Epithelial cell of prostate (primary cell): ENCODE measurements around the gene NAP1L5.

ENCODE experiments used
- DNase-seq: peaks from one replicate; pipeline ENCODE4 v3.0.0-alpha.2; 2011; ENCODE audit warnings: low read depth, low spot score
- H3K27ac ChIP-seq: fragments of 450-650 bp; 2 replicates; pipeline ENCODE4 v1.5.1; 2017; ENCODE audit warnings: mild to moderate bottlenecking

The NAP1L5 gene

GRCh38 chr4:88697588-88698329 lies at the start of gene NAP1L5:
NAP1L5 (minus strand) TSS chr4:88697829; CDS start chr4:88697754, 75 bp downstream.
- H3K27ac ChIP-seq: no peak within 1 kb of the TSS
- DNase-seq: no peak

- no peak for DNase-seq
- no peak overlapping the region for H3K27ac ChIP-seq
Observed at GRCh38 chr4:88747351-88747750, 49.7 kb upstream of the NAP1L5 start.

- no peak overlapping the region for H3K27ac ChIP-seq
- DNase-seq: no peak
Observed at GRCh38 chr4:88746206-88746605, 48.6 kb upstream of the NAP1L5 start.

GRCh38 chr4:88745581-88746163 lies 48.0 kb upstream of the NAP1L5 start:
- H3K27ac ChIP-seq: no peak overlapping the region
- no peak for DNase-seq

- no peak overlapping the region for H3K27ac ChIP-seq
- DNase-seq: no peak
Observed at GRCh38 chr4:88745175-88745574, 47.5 kb upstream of the NAP1L5 start.

- no peak for DNase-seq
- H3K27ac ChIP-seq: no peak overlapping the region
Observed at GRCh38 chr4:88744609-88745008, 47.0 kb upstream of the NAP1L5 start.

GRCh38 chr4:88743696-88744095 lies 46.1 kb upstream of the NAP1L5 start:
- no peak for DNase-seq

GRCh38 chr4:88742561-88742960 lies 44.9 kb upstream of the NAP1L5 start:
- no peak for DNase-seq
- H3K27ac ChIP-seq: no peak overlapping the region

More at GRCh38 chr4:88743696-88744095, 46.1 kb upstream of the NAP1L5 start:
- H3K27ac ChIP-seq: no peak overlapping the region

- no peak overlapping the region for H3K27ac ChIP-seq
- DNase-seq: no peak
Observed at GRCh38 chr4:88738180-88738579, 40.6 kb upstream of the NAP1L5 start.

- no peak overlapping the region for H3K27ac ChIP-seq
- DNase-seq: no peak
Observed at GRCh38 chr4:88737307-88737941, 39.8 kb upstream of the NAP1L5 start.

GRCh38 chr4:88736264-88736663 lies 38.6 kb upstream of the NAP1L5 start:
- DNase-seq: no peak
- H3K27ac ChIP-seq: no peak overlapping the region

- no peak overlapping the region for H3K27ac ChIP-seq
- DNase-seq: no peak
Observed at GRCh38 chr4:88735564-88735963, 37.9 kb upstream of the NAP1L5 start.

- DNase-seq: no peak
- H3K27ac ChIP-seq: no peak overlapping the region
Observed at GRCh38 chr4:88734403-88734949, 36.8 kb upstream of the NAP1L5 start.

GRCh38 chr4:88732714-88733368 lies 35.2 kb upstream of the NAP1L5 start:
- no peak overlapping the region for H3K27ac ChIP-seq
- no peak for DNase-seq

GRCh38 chr4:88731381-88731780 lies 33.8 kb upstream of the NAP1L5 start:
- no peak for DNase-seq
- H3K27ac ChIP-seq: no peak overlapping the region

- no peak for DNase-seq
- no peak overlapping the region for H3K27ac ChIP-seq
Observed at GRCh38 chr4:88730811-88731210, 33.2 kb upstream of the NAP1L5 start.

GRCh38 chr4:88729146-88729760 lies 31.6 kb upstream of the NAP1L5 start:
- no peak overlapping the region for H3K27ac ChIP-seq
- no peak for DNase-seq

- H3K27ac ChIP-seq: no peak overlapping the region
- DNase-seq: no peak
Observed at GRCh38 chr4:88728146-88728545, 30.5 kb upstream of the NAP1L5 start.

- no peak for DNase-seq
- no peak overlapping the region for H3K27ac ChIP-seq
Observed at GRCh38 chr4:88725986-88726385, 28.4 kb upstream of the NAP1L5 start.

- H3K27ac ChIP-seq: no peak overlapping the region
- no peak for DNase-seq
Observed at GRCh38 chr4:88725143-88725542, 27.5 kb upstream of the NAP1L5 start.
